Posterior vena cava (tissue), 2 donors: ENCODE data around the gene PRPH. TPM values are rescaled to one million over a fixed set of nuclear protein-coding genes. Genes with fewer than 3 reads are reported as not detected.
A peak's percentile ranks its signal among the peaks of the same experiment; 100 is the strongest.
"Not testable (repeated sequence)": the region's sequence is repeated elsewhere in the genome, so short reads cannot be mapped to it uniquely, and the experiment has no call there.

Source experiments
- DNase-seq: peaks from one replicate; pipeline ENCODE4 v3.0.0-alpha.2; 2020; ENCODE audit warnings: low spot score
- intact Hi-C, 2 donors: fragments of 100-400 bp; cut with DNase I; formaldehyde crosslinking; loops; one replicate each; pipeline versions ENCODE4 v1.14.1 to v1.14.2; 2022 to 2023
- total RNA-seq, 2 donors: library from RNA; stranded (reverse); fragmentation: NEBNext Ultra II Directional; extraction: Animal tissue kit (Norgen Biotek cat#: 25700); gene quantifications; one replicate each; pipeline ENCODE4 v1.2.1, GENCODE V29; 2021
- donor health status: DM: yes; HTN: yes; CAD: no.
- donor health status: DM: yes; HTN: yes; CAD: no.

Gene PRPH
- total RNA-seq, 2 donors from 2014 or later: 0.32 to 0.67 TPM

DNA sequence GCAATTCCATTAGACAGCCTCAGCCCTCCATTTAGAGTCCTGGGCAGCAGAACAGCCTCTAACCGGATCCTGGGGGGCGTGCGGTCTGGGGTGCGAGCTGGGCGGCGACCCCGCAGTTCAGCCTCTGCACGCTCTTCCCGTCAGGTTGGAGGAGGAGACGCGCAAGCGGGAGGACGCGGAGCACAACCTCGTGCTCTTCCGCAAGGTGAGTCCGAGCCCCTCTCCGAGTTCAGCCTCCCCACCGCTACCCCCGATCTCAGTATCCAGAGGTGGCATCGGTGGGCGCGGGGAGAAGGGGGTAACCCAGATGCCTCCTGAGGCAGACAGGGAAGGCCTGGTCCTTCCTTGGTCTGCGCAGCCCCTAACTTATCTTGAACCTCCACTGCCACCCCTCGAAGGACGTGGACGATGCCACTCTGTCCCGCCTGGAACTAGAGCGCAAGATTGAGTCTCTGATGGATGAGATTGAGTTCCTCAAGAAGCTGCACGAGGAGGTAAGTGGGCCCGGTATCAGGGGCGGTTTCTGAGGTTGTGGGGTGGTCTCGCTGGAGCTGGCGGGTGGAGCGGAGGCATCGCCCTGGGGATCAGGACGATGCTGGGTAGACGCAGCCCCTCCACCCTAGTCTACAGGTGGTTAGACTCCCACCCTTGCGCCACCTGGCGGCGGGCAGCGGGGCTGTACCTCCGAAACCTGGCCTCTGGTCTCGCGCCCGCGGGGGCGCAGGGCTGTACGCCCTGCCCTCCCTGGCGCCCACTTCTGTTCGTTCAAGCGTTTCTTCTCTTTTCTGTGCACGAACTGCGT lies 1.3 kb downstream of the PRPH start:
- peak; percentile 82 for DNase-seq
- intact Hi-C loops: loop anchor here (5.0 kb wide), 2 partner anchors 41 to 51 kb away; partner anchors contain the start of genes C1QL4 (in 1 of the 2) and DNAJC22 (in 1 of the 2)

DNA sequence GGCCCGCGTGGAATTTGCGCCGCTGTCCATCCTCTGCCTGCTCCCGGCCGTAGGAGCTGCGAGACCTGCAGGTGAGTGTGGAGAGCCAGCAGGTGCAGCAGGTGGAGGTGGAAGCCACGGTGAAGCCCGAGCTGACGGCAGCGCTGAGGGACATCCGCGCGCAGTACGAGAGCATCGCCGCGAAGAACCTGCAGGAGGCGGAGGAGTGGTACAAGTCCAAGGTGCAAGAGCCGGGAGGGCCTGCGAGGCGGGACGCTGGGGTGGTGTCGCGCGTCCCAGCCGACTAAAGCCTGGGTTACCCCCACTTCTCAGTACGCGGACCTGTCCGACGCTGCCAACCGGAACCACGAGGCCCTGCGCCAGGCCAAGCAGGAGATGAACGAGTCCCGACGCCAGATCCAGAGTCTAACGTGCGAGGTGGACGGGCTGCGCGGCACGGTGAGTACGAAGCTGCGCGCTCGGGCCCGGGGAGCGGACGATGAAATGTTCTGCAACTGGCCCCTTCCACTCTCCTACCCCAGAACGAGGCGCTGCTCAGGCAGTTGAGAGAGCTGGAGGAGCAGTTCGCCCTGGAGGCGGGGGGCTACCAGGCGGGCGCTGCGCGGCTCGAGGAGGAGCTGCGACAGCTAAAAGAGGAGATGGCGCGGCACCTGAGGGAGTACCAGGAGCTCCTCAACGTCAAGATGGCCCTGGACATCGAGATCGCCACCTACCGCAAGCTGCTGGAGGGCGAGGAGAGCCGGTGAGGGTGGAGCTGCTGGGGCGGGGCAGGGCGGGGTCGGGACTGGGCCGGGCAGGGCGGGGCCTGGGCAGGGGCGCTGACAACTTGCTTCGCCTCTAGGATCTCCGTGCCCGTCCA lies 2.1 kb downstream of the PRPH start:
- intact Hi-C loops: loop anchor here (5.0 kb wide), 2 partner anchors 40 to 50 kb away; partner anchors contain the start of genes C1QL4 (in 1 of the 2) and DNAJC22 (in 1 of the 2)
- DNase-seq: no peak

DNA sequence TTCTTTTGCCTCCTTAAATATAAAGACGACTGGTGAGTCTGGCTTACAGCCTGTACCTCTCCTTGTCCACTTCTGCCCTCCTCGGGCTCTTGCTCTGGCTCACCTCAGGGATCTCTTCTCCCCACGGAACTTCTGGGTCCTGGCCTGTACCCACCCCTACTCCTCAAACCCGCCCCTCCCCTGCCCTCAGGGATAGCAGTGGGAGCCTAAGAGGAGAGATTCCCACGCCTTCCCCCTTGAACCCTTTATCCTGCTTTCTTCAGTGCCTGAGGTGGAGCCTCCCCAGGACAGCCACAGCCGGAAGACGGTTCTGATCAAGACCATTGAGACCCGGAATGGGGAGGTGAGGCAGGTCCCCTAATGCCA lies 2.7 kb downstream of the PRPH start:
- intact Hi-C loops: loop anchor here (5.0 kb wide), 2 partner anchors 40 to 50 kb away; partner anchors contain the start of genes C1QL4 (in 1 of the 2) and DNAJC22 (in 1 of the 2)
- DNase-seq: no peak

DNA sequence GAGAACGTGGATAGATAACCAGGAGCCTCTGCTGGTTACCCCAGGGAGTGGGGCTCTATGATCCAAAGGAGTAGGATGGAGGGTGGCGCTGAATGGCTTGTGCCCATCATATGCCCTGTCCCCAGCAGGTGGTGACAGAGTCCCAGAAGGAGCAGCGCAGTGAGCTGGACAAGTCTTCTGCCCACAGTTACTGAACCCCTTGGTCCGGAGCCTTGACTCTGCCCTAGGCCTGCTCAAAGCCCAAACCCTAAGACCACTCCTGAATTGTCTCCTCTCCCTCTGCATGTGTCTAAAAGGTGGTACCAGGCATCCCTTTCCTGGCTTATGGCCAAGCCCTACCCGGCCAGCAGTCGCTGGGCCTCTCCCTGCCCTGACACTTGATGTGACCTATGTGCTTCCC lies 3.2 kb downstream of the PRPH start:
- intact Hi-C loops: loop anchor here (5.0 kb wide), 2 partner anchors 39 to 49 kb away; partner anchors contain the start of genes C1QL4 (in 1 of the 2) and DNAJC22 (in 1 of the 2)
- DNase-seq: peak; percentile 40

DNA sequence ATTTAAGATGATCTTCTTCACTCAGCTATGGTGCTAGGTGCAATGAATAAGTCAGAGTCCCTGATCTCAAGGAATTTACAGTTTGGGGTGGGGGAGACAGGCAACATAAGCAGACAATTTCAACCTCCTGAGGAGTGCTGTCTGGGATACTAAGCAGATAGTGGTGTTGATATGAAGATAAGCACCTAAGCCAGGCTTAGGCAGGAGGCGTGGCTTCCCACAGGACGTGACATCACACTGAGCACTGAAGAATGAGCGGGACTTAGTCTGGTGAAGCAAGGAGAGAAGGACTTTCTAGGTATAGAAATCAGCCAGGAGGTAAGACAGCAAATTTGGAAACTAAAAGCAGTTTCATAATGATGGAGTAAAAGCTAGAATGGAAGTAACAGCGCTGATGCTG lies 6.8 kb downstream of the PRPH start:
- DNase-seq: no peak
- intact Hi-C loops: no loop called here

DNA sequence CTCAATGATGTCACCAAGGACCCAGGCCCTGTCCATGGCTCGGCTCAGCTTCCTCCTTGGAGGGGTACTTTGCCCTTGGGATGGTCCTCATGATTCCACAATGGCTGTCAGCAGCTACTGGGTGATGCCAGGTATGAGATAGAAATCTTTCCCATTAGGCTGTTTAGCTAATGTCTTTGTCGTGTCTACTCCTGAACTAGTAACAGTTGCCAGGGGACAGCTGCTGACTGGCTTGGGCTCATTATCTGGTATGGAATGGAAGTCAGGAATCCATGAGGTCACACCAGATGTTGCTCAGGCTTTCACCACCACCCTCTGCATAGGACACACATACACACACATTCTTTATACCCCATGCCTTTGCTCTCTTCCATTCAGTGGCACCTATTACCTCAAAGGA lies 9.2 kb downstream of the PRPH start:
- DNase-seq: no peak
- intact Hi-C loops: no loop called here

DNA sequence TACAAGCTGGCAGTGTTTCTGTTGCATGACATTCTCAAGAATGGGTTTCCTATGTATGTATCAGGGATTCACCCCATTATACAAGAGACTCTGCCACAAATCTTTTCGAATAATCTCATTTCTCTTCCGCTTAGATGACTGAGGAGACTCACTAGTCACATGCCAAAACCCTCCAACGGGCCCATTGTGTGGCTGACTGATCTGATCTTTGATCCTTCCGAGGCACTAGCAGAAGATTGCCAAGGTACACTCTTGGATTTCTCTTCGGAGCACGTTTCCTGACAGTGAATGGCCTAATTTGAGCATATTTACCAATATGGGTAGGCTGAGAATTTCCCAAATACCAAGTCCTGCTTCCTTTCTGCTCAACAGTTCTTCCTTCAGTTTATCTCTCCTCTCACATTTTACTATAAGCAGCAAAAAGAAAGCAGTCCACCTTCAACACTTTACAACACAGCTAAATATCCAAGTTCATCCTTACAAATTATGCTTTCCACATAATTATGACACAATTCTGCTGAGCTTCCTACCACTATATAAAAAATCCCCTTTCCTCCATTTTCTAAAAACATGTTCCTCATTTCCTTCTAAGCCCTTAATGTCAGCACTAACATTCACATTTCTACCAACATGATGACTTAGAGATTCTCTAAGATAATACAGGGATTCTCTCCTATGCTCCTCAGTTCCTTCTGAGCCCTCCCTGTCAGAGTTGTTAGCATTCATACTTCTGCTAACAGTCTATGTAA lies 11.0 kb downstream of the PRPH start:
- DNase-seq: no peak
- intact Hi-C loops: no loop called here

DNA sequence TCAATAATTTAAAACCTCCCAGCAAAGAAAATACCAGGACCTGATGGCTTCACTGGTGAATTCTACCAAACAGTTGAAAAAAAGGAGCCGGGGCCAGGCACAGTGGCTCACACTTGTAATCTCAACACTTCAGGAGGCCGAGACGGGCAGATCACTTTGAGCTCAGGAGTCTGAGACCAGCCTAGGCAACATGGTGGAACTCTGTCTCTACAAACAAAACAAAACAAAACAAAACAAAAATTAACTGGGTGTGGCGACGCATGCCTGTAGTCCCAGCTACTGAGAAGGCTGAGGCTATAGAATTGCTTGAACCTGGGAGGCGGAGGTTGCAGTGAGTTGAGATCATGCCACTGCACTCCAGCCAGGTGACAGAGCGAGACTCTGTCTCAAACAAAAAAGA lies 14.4 kb downstream of the PRPH start:
- no peak for DNase-seq
- intact Hi-C loops: no loop called here

DNA sequence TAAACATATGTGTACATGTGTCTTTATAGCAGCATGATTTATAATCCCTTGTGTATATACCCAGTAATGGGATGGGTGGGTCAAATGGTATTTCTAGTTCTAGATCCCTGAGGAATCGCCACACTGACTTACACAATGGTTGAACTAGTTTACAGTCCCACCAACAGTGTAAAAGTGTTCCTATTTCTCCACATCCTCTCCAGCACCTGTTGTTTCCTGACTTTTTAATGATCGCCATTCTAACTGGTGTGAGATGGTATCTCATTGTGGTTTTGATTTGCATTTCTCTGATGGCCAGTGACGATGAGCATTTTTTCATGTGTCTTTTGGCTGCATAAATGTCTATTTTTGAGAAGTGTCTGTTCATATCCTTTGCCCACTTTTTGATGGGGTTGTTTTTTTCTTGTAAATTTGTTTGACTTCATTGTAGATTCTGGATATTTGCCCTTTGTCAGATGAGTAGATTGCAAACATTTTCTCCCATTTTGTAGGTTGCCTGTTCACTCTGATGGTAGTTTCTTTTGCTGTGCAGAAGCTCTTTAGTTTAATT lies 15.6 kb downstream of the PRPH start:
- intact Hi-C loops, DNase-seq: not testable (repeated sequence)

DNA sequence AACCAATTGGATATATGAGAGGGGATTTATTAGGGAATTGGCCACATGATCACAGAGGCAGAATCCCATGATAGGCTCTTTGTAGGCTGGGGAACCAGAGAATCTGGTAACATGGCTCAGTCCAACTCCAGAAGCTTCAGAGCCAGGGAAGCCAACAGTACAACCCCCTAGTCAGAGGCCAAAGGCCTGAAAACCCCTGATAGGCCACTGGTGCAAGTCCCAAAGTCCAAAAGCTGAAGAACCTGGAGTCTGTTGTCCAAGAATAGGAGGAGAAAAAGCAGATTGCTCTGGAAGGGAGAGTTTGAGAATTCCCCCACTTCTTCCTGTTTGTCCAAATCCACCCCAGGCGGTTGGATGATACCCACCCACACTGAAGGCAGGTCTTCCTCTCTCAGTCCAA lies 19.9 kb downstream of the PRPH start:
- peak; percentile 38 for DNase-seq
- intact Hi-C loops: no loop called here

DNA sequence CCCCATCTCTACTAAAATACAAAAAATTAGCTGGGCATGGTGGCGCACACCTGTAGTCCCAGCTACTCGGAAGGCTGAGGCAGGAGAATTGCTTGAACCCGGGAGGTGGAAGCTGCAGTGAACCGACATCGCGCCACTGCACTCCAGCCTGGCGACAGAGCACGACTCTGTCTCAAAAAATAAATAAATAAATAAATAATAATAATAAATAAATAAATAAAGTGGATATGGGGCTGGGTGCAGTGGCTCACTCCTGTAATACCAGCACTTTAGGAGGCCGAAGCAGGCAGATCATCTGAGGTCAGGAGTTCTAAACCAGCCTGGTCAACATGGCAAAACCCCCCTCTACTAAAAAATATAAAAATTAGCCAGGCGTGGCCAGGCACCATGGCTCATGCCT lies 22.2 kb downstream of the PRPH start:
- peak; percentile 36 for DNase-seq
- intact Hi-C loops: not testable (repeated sequence)

DNA sequence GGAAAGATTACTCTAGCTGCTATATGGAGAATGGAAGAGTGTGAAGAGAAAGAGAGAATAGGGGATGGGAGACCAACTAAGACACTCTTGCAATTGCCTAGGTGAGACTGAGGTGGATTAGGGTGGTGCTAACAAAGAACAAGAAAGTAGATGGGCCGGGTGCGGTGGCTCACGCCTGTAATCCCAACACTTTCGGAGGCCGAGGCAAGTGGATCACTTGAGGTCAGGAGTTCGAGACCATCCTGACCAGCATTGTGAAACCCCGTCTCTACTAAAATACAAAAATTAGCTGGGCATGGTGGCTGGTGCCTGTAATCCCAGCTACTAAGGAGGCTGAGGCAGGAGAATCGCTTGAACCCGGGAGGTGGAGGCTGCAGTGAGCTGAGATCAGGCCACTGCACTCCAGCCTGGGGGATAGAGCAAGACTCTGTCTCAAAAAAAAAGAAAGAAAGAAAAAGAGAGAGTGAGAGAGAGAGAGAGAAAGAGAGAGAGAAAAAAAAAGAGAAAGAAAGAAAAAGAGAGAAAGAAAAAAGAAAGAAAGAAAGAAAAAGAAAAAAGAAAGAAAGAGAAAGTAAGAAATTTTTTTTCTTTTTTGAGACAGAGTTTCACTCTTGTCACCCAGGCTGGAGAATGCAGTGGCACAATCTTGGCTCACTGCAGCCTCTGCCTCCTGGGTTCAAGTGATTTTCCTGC lies 25.6 kb downstream of the PRPH start:
- peak; percentile 58 for DNase-seq
- intact Hi-C loops: not testable (repeated sequence)

DNA sequence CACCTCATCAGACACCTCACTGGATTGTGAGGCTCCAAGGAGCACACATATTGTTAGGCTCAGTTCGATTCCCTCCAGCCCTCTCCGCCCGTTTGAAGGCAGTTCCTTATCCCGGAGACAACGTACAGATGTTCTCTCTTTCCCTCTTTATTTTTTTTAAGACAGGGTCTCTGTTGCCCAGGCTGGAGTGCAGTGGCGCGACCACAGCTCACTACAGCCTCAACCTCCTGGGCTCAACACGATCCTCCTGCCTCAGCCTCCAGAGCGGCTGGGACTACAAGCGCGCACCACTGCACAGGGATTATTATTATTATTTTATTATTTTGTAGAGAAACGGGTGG lies 27.4 kb downstream of the PRPH start:
- intact Hi-C loops: no loop called here

DNA sequence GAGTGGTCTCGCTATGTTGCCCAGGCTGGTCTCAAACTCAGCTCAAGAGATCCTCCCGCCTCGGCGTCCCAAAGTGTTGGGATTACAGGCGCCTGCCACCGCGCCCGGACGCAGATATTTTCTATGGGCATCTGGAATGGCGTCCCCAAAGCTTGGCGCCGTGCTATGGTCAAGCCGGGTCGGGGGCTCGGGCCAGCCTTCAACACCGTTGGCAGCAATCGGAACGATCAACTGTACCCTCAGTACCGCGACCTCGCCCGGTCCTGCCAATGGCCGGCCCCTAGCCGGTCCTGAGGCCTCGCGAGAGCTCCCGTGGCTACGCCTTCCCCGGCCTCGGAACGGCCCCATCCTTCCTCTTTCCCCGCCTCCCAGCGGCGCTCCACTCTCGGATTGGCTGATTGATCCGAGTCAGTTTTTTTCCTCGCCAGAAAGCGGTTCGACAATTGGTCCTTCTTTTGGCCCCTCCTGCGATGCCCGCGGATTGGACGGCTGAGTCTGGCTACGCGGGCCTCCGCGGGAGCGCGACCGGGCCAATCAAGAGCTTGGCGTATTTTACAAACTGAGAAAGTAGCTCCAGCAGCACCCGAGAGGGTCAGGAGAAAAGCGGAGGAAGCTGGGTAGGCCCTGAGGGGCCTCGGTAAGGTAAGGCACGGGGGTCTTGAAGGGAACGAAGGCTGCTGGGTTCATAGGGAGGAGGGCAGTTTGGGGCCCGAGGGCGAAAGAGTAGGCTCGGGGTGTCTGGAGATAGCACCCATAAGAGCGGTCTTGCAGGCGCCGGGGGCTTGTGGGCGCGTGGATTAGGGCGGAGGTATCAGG lies 28.0 kb downstream of the PRPH start, which contains the start of gene TROAP:
TROAP (plus strand) TSS at position 548 of the 816 bp plus-strand sequence. CDS start 354 bp downstream, outside the sequence.
- intact Hi-C loops: no loop called here

More for the DNA sequence above, 27.4 kb downstream of the PRPH start:
- DNase-seq: no peak

DNA sequence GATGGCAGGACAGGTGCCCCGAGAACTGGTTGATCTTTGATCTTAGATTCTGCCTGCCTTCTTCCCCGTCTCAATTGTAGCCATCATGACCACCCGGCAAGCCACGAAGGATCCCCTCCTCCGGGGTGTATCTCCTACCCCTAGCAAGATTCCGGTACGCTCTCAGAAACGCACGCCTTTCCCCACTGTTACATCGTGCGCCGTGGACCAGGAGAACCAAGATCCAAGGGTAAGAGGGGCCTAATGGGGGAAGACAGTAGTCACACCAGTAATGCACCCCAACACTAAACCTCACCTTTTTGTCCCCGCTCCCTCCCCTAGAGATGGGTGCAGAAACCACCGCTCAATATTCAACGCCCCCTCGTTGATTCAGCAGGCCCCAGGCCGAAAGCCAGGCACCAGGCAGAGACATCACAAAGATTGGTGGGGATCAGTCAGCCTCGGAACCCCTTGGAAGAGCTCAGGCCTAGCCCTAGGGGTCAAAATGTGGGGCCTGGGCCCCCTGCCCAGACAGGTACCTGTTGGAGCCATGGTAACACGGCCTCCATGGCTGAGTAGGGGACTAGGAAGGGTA lies 28.7 kb downstream of the PRPH start:
- peak; percentile 64 for DNase-seq
- intact Hi-C loops: no loop called here

More for the DNA sequence above, 28.0 kb downstream of the PRPH start, which contains the start of gene TROAP:
- DNase-seq: peak; percentile 99

DNA sequence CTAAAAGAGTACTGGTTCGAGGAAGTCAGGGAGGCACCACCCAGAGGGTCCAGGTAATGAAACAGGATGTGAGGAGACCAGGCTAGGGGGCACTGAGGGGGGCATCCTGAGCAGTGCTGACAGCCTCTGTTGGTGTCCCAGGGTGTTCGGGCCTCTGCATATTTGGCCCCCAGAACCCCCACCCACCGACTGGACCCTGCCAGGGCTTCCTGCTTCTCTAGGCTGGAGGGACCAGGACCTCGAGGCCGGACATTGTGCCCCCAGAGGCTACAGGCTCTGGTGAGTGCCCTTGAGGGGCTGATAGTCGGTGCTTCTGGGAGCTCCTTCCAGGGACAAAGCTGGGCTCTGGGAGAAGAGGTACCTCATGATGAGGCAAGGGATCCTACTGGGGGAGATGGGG lies 30.7 kb downstream of the PRPH start:
- intact Hi-C loops: no loop called here
- DNase-seq: no peak

DNA sequence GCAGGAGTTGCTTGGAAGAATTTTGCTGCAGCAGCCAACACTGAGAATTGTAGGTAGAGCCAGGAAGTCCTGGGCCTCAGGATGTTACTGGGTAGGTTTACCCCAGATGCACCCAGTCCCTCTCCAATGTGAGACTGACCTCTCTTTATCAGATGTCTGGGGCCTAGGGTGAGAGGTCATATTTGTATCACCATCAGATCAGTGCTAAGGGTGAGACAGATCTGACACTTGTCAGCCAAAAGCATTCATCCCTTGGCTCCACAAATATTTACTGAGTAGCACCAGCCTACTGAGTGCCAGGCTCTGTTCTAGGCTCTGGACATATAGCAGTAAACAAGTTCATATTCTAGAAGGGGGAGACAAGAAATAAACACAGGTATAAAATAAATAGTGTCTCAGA lies 32.4 kb downstream of the PRPH start:
- intact Hi-C loops: no loop called here
- no peak for DNase-seq
